D341Med (cell line): ENCODE data around the gene OPTC.

Experiments
- DNase-seq: peaks from one replicate; pipeline ENCODE4 v3.0.0; 2012; ENCODE audit warnings: low spot score

OPTC gene

GRCh38 chr1:203491664-203492063 lies 2.3 kb upstream of the OPTC start:
- no peak for DNase-seq

GRCh38 chr1:203492082-203492747 lies 1.7 kb upstream of the OPTC start:
- DNase-seq = no peak

- no peak for DNase-seq
These were observed 1.2 kb upstream of the OPTC start for GRCh38 chr1:203492748-203493130.

- DNase-seq = no peak
These were observed 1.9 kb downstream of the OPTC start for GRCh38 chr1:203495845-203496244.

- DNase-seq = no peak
These were observed 3.4 kb downstream of the OPTC start for GRCh38 chr1:203497269-203497777.

GRCh38 chr1:203499643-203500278 lies 5.8 kb downstream of the OPTC start:
- no peak for DNase-seq

- DNase-seq = no peak
These were observed 6.3 kb downstream of the OPTC start for GRCh38 chr1:203500279-203500678.

GRCh38 chr1:203503836-203504235 lies 9.9 kb downstream of the OPTC start:
- no peak for DNase-seq

- peak; percentile 88 for DNase-seq
These were observed 10.7 kb downstream of the OPTC start for GRCh38 chr1:203504400-203505250.

GRCh38 chr1:203505526-203506204 lies 11.7 kb downstream of the OPTC start:
- no peak for DNase-seq

GRCh38 chr1:203506858-203507626 lies 13.1 kb downstream of the OPTC start:
- DNase-seq = no peak

- DNase-seq = no peak
These were observed 13.8 kb downstream of the OPTC start for GRCh38 chr1:203507759-203508158.

- no peak for DNase-seq
These were observed 14.6 kb downstream of the OPTC start for GRCh38 chr1:203508463-203509073.

GRCh38 chr1:203509135-203509534 lies 15.2 kb downstream of the OPTC start:
- no peak for DNase-seq

- no peak for DNase-seq
These were observed 17.6 kb downstream of the OPTC start for GRCh38 chr1:203511513-203511912.

GRCh38 chr1:203511930-203512329 lies 18.0 kb downstream of the OPTC start:
- DNase-seq = no peak

GRCh38 chr1:203512517-203512847 lies 18.5 kb downstream of the OPTC start:
- no peak for DNase-seq

- no peak for DNase-seq
These were observed 19.1 kb downstream of the OPTC start for GRCh38 chr1:203512848-203513584.

- no peak for DNase-seq
These were observed 19.7 kb downstream of the OPTC start for GRCh38 chr1:203513585-203514031.

- DNase-seq = no peak
These were observed 22.2 kb downstream of the OPTC start for GRCh38 chr1:203516184-203516583.
